MM.1S (cell line): ENCODE results near the gene HELZ.

Source experiments
- DNase-seq: peaks from one replicate; pipeline ENCODE4 v3.0.0-alpha.2; 2015
- H2AFZ ChIP-seq: fragments of 300-600 bp; sonication (generic); 2 replicates; pipeline ENCODE4 v1.6.0; 2016; ENCODE audit warnings: antibody characterized with exemption, low read length
- H3F3A ChIP-seq: fragments of 300-600 bp; sonication (generic); 2 replicates; pipeline ENCODE4 v1.6.1; 2016; ENCODE audit warnings: mild to moderate bottlenecking, antibody characterized with exemption, low read length, moderate library complexity, mixed read lengths; ENCODE audit not compliant: insufficient read depth
- H3K27ac ChIP-seq: fragments of 300-600 bp; sonication (generic); 2 replicates; pipeline ENCODE4 v1.5.1; 2016; ENCODE audit warnings: mild to moderate bottlenecking, low read length
- H3K27me3 ChIP-seq: fragments of 300-600 bp; sonication (generic); replicated peaks from 2 replicates; pipeline ENCODE4 v1.6.0; 2016; ENCODE audit warnings: low read length; ENCODE audit not compliant: insufficient read depth
- H3K36me3 ChIP-seq: fragments of 300-600 bp; sonication (generic); replicated peaks from 2 replicates; pipeline ENCODE4 v1.6.1; 2016; ENCODE audit warnings: mild to moderate bottlenecking, low read length, mixed read lengths; ENCODE audit not compliant: insufficient read depth
- H3K4me1 ChIP-seq: fragments of 300-600 bp; sonication (generic); 2 replicates; pipeline ENCODE4 v1.6.1; 2016; ENCODE audit warnings: low read length, mixed read lengths
- H3K4me2 ChIP-seq: fragments of 300-600 bp; sonication (generic); 2 replicates; pipeline ENCODE4 v1.6.0; 2016; ENCODE audit warnings: low read depth, low read length
- H3K4me3 ChIP-seq: fragments of 300-600 bp; sonication (generic); 2 replicates; pipeline ENCODE4 v1.5.1; 2016; ENCODE audit warnings: low read length, mixed read lengths
- H3K79me2 ChIP-seq: fragments of 300-600 bp; sonication (generic); 2 replicates; pipeline ENCODE4 v1.6.1; 2016; ENCODE audit warnings: mixed run types, low read length, mixed read lengths
- H3K9ac ChIP-seq: fragments of 300-600 bp; sonication (generic); 2 replicates; pipeline ENCODE4 v1.6.1; 2016; ENCODE audit warnings: low read length, mixed read lengths
- H3K9me2 ChIP-seq: fragments of 300-600 bp; sonication (generic); replicated peaks from 2 replicates; pipeline ENCODE4 v1.6.1; 2016; ENCODE audit warnings: mild to moderate bottlenecking, low read length, mixed read lengths; ENCODE audit not compliant: insufficient read depth
- H3K9me3 ChIP-seq: fragments of 300-600 bp; sonication (generic); replicated peaks from 2 replicates; pipeline ENCODE4 v1.6.1; 2016; ENCODE audit warnings: mild to moderate bottlenecking, low read length, mixed read lengths; ENCODE audit not compliant: insufficient read depth
- H4K20me1 ChIP-seq: fragments of 300-600 bp; sonication (generic); 2 replicates; pipeline ENCODE4 v1.6.1; 2016; ENCODE audit warnings: mild to moderate bottlenecking, low read length, moderate library complexity, mixed read lengths; ENCODE audit not compliant: insufficient read depth
- CTCF ChIP-seq: fragments of 300-600 bp; sonication (generic); IDR thresholded peaks from 2 replicates; pipeline ENCODE4 v1.5.1; 2016; ENCODE audit warnings: antibody characterized with exemption, low read length, mixed read lengths
- EZH2 ChIP-seq: fragments of 300-600 bp; sonication (generic); optimal IDR thresholded peaks from 2 replicates; pipeline ENCODE3; 2017; ENCODE audit warnings: low read depth, mild to moderate bottlenecking, antibody characterized with exemption, low read length, mixed read lengths
- EZH2phosphoT487 ChIP-seq: fragments of 300-600 bp; sonication (generic); IDR thresholded peaks from 2 replicates; pipeline ENCODE4 v1.6.1; 2018; ENCODE audit warnings: antibody characterized with exemption, low read length

The HELZ gene

GRCh38 chr17:67276075-67276474 lies 31.1 kb upstream of the HELZ start:
- no peaks in the 10 kb centered on the region for H3F3A ChIP-seq
- no peak overlapping the region for H3K27ac ChIP-seq

GRCh38 chr17:67274466-67274865 lies 29.5 kb upstream of the HELZ start:
- no peaks in the 10 kb centered on the region for H3K4me1 ChIP-seq

More at GRCh38 chr17:67276075-67276474, 31.1 kb upstream of the HELZ start:
- DNase-seq = no peak
- no peaks in the 10 kb centered on the region for H3K36me3 ChIP-seq
- H3K4me2 ChIP-seq = no peak overlapping the region
- H3K9ac ChIP-seq = no peak overlapping the region
- no peaks in the 10 kb centered on the region for H3K27me3 ChIP-seq
- H2AFZ ChIP-seq = no peak overlapping the region
- H4K20me1 ChIP-seq = no peaks in the 10 kb centered on the region
- no peaks in the 10 kb centered on the region for H3K79me2 ChIP-seq
- H3K9me3 ChIP-seq = no peaks in the 10 kb centered on the region
- H3K4me1 ChIP-seq = no peaks in the 10 kb centered on the region
- TF ChIP-seq EZH2phosphoT487 (no peak), EZH2 (no peak), CTCF (no peak)
- H3K4me3 ChIP-seq = no peak overlapping the region
- no peaks in the 10 kb centered on the region for H3K9me2 ChIP-seq

GRCh38 chr17:67273900-67274299 lies 28.9 kb upstream of the HELZ start:
- no peaks in the 10 kb centered on the region for H3K9me2 ChIP-seq
- H3K9me3 ChIP-seq = no peaks in the 10 kb centered on the region
- no peaks in the 10 kb centered on the region for H3K79me2 ChIP-seq
- H3K27me3 ChIP-seq = no peaks in the 10 kb centered on the region
- no peaks in the 10 kb centered on the region for H3F3A ChIP-seq
- no peak overlapping the region for H3K4me2 ChIP-seq
- DNase-seq = no peak
- H2AFZ ChIP-seq = no peak overlapping the region
- no peaks in the 10 kb centered on the region for H3K4me1 ChIP-seq
- H4K20me1 ChIP-seq = no peaks in the 10 kb centered on the region
- H3K9ac ChIP-seq = no peak overlapping the region
- no peak overlapping the region for H3K27ac ChIP-seq
- TF ChIP-seq CTCF (no peak), EZH2phosphoT487 (no peak), EZH2 (no peak)
- no peak overlapping the region for H3K4me3 ChIP-seq
- no peaks in the 10 kb centered on the region for H3K36me3 ChIP-seq

More at GRCh38 chr17:67274466-67274865, 29.5 kb upstream of the HELZ start:
- Histone ChIP-seq H3K27me3 (no peaks in the 10 kb centered on the region), H4K20me1 (no peaks in the 10 kb centered on the region), H3K79me2 (no peaks in the 10 kb centered on the region), H3K9me3 (no peaks in the 10 kb centered on the region), H3K9me2 (no peaks in the 10 kb centered on the region), H3K4me3 (no peak overlapping the region), H3F3A (no peaks in the 10 kb centered on the region), H2AFZ (no peak overlapping the region), H3K9ac (no peak overlapping the region), H3K4me2 (no peak overlapping the region), H3K36me3 (no peaks in the 10 kb centered on the region), H3K27ac (no peak overlapping the region)
- no peak for DNase-seq
- TF ChIP-seq EZH2 (no peak), EZH2phosphoT487 (no peak), CTCF (no peak)
